PFSK-1 (cell line): Measurements from ENCODE around the gene GAB1.

Experiments used
- FOXP2 ChIP-seq: optimal IDR thresholded peaks from 2 replicates; pipeline ENCODE3; 2011; ENCODE audit warnings: borderline replicate concordance, control low read depth, inconsistent platforms; ENCODE audit not compliant: insufficient read depth; ENCODE audit errors: extremely low read length, extremely low read depth
- POLR2AphosphoS5 ChIP-seq: IDR thresholded peaks from 2 replicates; pipeline ENCODE4 v1.6.1; 2012; ENCODE audit warnings: low read depth, mild to moderate bottlenecking, control low read depth, low read length, moderate library complexity
- REST ChIP-seq, 2 experiments: IDR thresholded peaks; 2 replicates each; pipeline versions ENCODE4 v1.6.1 to v1.8.0; 2011 to 2012; ENCODE audit warnings: low read depth in 2 of 2, low read length in 2 of 2, control low read depth in 1 of 2, inconsistent platforms in 1 of 2, mild to moderate bottlenecking in 1 of 2, moderate library complexity in 1 of 2; ENCODE audit not compliant: insufficient read depth in 1 of 2
- SIN3A ChIP-seq: IDR thresholded peaks from 2 replicates; pipeline ENCODE4 v1.6.1; 2012; ENCODE audit warnings: mild to moderate bottlenecking, low read length, moderate library complexity, borderline replicate concordance; ENCODE audit not compliant: insufficient read depth
- TAF1 ChIP-seq: IDR thresholded peaks from 2 replicates; pipeline ENCODE4 v1.6.1; 2012; ENCODE audit warnings: low read length, control low read depth, borderline replicate concordance; ENCODE audit not compliant: insufficient read depth

GAB1 gene

GRCh38 chr4:143432258-143432591, 95.5 kb downstream of the GAB1 start:
- TF ChIP-seq TAF1 (no peak), REST (IDR thresholded peaks at IDR 0.05; ENCODE audit: insufficient read depth in 1 of 2, low read depth in 2 of 2, low read length in 2 of 2) (no peak), POLR2AphosphoS5 (no peak), FOXP2 (no peak), SIN3A (no peak)

GRCh38 chr4:143433231-143433630, 96.6 kb downstream of the GAB1 start:
- no peak for TF ChIP-seq FOXP2
- TF ChIP-seq REST (IDR thresholded peaks at IDR 0.05; ENCODE audit: insufficient read depth in 1 of 2, low read depth in 2 of 2, low read length in 2 of 2): no peak
- TF ChIP-seq TAF1: no peak

- TF ChIP-seq REST (IDR thresholded peaks at IDR 0.05; ENCODE audit: insufficient read depth in 1 of 2, low read depth in 2 of 2, low read length in 2 of 2): no peak
- no peak for TF ChIP-seq FOXP2
- no peak for TF ChIP-seq POLR2AphosphoS5
- TF ChIP-seq TAF1: no peak
These were observed 99.3 kb downstream of the GAB1 start for GRCh38 chr4:143435955-143436354.

GRCh38 chr4:143437476-143437875, 100.8 kb downstream of the GAB1 start:
- TF ChIP-seq REST (IDR thresholded peaks at IDR 0.05; ENCODE audit: insufficient read depth in 1 of 2, low read depth in 2 of 2, low read length in 2 of 2) (no peak), TAF1 (no peak), FOXP2 (no peak), POLR2AphosphoS5 (no peak), SIN3A (no peak)

- no peak for TF ChIP-seq REST (IDR thresholded peaks at IDR 0.05; ENCODE audit: insufficient read depth in 1 of 2, low read depth in 2 of 2, low read length in 2 of 2)
- TF ChIP-seq SIN3A: no peak
- no peak for TF ChIP-seq TAF1
- no peak for TF ChIP-seq FOXP2
- no peak for TF ChIP-seq POLR2AphosphoS5
These were observed 101.3 kb downstream of the GAB1 start for GRCh38 chr4:143437937-143438336.
